Muscle of arm (tissue), 12 donors: ENCODE measurements around the gene CDON. TPM values are rescaled to one million over a fixed set of nuclear protein-coding genes. Genes with fewer than 3 reads are reported as not detected.

Source experiments
- DNase-seq: peaks from one replicate; pipeline ENCODE4 v3.0.0-alpha.2; 2013
- polyA plus RNA-seq, 12 donors: library from polyadenylated mRNA; unstranded; fragments of 120-200 nt; gene quantifications; one replicate each; pipeline ENCODE4 v1.2.1, GENCODE V29; 2013; ENCODE audit not compliant: insufficient read length in 12 of 12

Gene CDON
- polyA plus RNA-seq, 12 donors, result 12.4 to 74.0 (median 27.3) TPM; not detected in 1

DNA sequence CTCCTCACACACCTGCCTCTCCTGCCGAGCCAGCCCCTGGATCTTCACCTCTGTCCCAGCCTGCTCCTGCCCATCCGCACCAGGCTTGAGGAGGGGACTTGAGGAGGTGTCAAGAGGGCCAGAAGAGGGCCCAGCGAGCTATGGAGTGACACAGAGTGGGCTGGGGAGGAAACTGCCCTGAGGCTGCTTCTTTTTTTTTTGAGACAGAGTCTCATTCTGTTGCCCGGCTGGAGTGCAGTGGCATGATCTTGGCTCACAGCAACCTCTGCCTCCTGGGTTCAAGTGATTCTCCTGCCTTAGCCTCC is 21.9 kb upstream of the CDON start:
- DNase-seq, result no peak

DNA sequence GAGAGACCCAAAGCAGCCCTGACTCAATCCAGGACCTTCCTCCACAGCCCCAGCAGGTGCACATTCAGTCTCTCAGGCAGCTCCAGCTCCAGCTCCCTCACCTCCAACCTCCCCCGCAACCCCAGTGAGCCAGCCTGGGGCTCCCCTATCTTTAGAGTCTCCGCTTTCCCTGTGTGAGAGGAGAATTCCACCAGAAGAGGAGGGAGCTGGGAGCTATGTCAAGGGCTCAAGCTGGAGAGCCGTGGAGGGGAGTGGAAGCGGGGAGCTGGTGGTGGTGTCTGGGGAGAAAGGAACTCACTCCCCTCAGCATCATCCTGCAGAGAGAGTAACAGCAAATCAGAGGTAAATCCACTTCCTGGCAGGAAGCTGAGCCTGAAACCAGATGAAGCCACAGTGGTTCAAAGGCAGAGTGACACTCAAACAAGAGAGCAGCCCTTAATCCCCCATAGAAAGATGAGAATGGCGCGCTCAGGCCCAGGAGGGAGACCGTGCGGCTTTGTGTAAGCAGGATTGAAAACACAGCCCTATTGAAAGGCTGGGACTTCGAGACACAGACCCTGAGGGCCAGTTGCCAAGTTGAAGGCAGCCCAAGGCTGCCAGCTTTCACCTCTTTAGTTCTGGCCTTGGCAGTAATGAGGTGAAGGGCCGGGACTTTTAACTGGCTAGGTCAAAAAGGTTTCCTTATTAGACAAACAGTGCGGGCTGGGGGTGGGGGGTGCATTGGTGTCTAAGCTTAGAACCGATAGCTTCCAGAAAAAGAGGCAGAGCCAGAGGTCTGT is 21.4 kb upstream of the CDON start:
- no peak for DNase-seq

DNA sequence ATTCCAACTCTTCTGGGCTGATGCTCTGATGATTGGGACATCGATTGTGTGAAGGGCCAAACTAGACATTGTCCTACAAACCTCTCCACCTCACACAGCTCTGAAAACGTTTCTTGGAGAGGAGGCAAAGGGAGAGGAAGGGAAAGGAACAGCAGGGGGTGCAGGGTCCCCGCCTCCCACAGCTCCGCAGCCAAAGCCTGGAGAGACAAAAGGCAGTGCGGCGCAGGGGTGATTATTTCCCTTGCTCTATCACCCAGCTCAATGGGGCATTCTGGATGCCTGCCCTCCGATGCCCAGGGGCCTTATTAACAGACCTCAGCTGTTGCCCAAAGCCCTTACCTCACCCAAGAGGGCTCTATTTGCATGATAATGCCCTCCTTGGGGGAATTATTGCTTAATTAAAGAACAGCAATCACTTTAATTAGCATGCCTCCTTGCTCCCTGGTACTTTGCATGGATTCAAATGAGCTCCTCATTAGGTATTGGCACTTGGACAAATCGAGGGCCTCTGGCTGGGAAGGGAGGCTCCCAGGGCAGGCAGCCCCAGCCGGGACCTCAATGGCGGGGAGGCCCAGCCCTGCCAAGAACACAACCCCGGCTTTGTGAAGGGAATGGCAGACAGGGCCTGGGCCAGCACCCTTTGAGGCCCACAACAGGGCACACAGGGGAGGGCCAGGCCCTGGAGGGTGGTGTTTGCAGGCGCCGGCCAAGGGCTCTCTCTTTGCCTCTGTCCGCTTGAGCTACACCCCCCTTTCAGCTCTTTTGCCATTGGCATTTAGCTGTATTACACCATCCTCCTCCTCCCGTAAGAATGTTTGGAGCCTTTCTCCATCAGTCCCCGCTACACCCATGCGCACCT is 19.8 kb upstream of the CDON start:
- no peak for DNase-seq

DNA sequence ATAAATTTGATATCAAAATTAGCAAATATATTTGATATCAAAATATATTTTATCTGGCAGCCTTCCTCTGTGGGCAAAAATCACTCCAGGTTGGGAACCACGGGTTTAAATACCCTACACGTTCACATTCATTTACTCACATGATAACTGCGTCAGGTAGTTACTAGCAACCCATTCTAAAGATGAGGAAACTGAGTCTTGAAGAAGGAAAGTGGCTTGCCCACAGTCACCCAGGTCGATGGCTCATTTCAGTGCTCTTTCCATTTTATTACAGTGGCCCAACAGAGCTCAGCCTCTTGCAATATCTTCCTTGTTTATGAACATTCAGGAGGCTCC is 19.2 kb upstream of the CDON start:
- no peak for DNase-seq

DNA sequence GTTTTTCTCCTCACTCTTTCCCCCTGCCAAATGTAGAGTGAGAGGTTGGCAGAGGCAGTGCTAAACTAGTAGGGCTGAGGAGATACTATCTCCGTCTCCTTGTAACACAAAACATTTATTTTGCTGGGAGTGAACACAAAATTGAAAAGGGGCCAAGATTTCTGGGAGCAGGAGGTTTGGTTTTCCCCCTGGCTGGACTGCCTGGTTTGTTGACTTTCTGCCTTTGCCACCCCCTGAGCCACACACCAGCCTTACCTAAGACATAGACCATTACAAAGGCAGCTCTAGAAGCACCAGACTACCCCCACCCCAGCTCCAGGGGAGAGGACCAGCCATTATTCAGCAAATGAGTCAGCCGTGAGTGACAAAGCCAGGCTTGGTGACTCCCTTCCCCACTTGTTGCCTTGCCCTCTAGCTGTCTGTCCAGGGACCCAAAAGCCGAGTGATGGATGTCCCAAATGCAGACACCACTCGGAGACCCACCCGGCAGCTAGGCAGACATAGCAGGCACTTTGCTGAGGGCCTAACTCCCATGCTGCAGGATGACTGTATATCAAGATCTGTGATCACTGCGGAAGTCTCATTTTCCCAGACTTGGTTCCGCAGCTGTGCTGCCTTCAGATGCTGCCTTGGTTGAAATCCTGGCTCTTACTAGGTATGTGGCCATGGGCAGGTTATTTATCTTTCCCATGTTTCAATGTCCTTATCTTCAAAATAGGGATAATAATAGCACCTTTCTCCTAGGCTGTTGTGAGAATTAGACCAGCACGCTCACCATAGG is 17.7 kb upstream of the CDON start:
- no peak for DNase-seq

DNA sequence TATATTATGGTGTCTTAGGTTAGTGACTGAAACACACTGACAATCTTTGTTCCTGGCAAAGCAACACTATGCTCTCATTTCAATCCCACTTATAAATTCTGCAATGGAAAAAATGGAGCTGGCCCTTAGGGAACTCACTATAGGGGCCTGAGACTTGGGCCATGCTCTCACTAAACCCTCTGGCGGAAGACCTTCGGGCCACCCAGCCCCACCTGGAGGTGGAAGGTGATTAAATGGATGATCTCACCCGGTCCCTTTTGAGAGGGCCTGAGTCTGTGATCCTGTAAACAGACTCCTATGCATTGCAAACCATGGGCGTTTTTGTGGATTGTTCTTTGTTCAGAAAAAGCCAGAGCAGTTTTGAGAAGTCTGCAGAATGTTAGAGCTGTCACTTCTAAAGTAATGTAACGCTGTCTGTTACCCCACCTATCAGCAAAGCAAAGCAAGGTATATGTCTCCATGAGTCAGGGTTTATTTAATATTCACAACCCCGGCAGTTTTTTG is 17.0 kb upstream of the CDON start:
- DNase-seq, result no peak

DNA sequence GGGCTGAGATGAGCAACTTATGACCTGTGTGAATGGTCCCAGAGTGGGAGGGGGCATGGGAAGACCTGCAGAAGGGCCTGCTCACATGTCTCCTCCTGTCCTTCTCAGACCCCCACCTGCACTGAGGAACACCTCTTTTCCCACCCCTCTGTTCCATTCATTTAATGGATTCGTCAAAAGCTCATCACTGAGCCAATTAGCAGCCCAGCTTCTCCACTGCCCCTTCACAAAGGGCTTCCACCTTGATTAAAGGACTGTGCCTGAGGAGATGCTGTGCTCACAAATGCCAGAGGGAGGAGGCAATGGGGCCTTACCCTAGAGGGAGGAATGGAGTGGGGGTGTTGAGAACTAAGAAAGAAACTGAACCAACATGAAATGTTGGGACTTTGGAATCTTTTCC is 14.0 kb upstream of the CDON start:
- DNase-seq, result no peak

DNA sequence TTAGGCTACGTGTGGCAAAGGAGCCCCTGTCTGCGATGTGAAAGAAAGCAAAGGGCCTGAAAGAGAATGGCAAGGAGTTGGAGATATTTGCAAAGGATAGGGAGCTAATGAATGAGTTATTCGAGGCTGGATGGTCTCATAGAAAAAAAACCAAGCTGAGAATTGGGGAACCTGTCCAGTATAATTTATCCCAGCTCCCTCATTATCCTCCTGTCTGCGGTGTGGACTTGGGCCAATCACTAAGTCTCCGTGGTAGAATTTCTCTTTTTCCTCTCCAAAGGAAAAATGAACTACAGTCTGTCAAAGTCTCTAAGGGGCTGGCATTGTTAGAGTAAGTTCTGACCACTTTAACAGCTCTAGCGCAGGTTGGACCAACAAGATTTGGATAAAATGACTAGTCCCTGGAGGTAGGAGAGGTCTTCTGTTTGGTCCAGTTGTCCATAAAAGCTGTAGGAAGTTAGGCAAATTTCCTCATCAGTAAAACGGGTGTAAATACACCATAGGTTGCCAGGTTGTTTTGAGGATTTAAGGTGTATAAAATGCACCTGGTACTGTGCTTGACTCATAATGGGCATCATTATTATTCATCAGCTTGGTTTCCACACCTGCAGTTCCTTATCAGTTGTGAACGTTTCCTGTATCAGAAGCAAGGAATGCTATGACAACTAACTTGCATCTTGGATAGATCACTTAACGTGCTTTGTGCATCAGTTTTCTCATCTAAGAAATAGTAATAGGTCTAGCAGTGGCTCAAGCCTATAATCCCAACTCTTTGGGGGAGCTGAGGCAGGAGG is 10.3 kb upstream of the CDON start:
- DNase-seq, result no peak

DNA sequence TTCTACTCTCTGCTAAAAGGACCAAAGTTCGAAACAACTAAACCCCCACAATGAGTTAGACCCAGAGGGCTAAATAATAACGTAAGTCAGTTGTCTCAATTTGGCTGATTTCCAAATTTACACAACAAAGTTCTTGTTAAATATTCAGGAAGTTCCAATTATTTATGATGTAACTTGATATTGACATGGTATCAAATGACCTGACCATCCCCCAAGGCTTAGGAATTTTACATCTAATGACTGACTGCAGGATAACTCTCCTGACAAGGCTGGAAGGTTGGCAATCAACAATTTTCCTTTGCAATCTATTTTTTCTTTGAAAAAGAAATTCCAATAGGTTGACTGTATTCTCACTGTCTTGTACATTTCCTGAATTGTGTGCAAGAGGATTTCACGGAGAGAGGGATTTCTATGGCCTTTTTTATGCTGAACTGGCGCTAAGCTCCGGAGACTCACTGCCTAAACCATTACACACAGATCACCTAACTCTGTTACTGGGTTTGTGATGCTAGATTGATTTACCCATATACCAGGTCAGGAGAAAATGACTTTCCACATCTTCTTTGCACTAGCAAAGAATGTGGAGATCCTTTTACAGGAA is 9.6 kb upstream of the CDON start:
- no peak for DNase-seq

DNA sequence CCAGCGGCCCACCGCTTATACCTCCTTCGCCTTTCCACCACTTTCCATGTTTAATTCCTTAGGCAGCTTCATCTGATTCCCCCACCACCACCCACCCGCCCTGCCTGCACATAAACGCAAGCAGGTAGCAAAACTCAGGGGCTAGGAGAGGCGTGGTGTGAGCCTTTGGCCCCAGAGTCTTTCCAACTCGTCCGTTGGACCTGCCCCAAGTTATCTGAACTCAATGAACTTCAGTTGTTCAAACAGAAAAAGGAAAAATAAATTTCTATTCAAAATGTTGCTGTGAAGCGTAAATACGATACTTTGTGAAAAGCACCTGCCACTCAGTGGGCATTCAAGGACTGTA is 814 bp upstream of the CDON start:
- DNase-seq, result no peak

DNA sequence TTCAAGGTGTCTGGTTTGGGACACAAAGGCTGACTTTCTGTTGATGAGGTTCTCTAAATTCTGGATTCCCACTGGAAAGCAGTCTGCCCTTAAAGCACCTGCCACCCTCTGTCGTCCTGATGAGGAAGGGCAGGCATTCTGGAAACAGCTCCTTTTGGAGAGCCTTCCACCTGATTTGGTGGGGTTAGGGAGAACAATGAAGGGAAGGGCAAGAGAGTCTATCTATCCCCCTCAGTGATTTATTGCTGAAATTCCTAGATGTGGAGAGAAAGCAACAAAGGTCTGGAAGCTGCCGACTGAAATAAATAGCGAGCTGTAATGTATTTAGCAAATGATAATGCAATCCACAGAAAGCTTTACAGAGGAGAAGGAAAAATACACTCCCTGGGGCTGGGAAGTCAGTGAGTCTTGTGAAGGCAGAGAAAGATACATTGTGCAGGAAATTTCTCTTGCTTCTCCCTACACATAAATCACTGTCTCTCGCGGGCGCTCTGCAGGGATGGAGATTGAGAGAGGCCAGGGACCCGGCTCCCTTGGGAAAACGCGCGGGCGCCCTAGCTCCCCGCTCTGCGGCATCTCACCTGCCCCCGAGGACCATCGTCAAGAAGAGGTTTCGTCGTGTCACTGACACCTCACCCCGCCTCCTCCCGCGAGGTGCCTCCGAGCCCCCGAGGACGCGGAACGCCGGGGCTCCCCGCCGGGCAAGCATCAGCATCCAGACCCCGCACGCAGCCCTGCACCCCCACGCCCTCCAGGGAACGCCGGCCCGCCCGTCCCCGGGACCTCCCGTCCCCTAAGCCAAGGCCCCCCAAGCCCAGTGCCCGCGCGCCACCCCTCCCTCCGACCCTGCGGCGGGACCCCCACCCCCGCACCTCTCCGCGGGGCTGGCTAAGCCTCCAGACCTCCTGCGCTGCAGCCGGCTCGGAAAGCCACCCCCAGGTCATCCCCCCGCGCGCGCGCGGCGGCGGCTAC is 673 bp downstream of the CDON start:
- DNase-seq, result peak; percentile 45

DNA sequence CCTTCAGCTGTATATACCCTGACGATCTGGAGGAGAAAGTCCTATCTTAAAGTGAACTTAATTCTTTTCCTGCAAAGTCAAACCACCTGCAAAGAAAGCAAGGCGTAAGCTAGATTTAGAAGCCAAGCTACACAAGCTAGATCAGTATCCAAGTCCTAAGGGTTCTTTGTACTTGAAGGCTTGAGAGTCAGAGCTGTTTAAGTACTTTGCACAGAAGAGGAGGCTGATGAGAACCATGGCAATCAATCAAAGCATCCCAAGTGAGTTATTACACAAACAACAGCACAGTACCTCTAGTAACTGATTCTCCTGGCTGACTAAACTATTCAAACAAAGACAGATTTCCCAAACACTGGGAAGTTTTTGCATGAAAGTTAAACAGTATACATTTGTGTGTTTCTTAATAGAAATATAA is 1.9 kb downstream of the CDON start:
- DNase-seq, result peak; percentile 64

DNA sequence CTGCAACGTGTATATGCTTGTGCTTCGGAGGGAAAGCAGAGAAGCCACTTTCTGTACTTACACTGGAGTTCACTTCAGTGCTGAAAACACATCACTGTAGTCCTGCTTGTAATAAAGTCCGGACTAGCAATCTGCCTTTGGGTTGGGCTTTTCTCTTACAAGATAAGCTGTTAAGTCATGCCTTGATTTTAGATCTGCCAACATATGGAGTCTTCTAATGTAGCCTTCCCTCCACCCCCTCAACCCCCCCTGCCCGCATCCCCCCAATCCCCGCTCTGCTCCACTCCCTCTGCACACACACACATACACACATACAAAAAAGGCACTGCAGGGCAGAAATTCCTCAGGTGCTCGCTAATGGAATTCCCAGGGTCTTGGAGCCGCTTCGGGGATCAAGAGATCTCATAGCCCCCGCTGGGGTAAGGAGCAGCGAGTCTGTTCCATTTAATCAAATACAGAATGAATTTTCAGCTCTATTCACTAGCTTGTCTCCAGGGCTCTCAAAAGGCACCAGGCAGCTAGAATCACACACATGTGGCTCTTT is 3.4 kb downstream of the CDON start:
- DNase-seq, result no peak

DNA sequence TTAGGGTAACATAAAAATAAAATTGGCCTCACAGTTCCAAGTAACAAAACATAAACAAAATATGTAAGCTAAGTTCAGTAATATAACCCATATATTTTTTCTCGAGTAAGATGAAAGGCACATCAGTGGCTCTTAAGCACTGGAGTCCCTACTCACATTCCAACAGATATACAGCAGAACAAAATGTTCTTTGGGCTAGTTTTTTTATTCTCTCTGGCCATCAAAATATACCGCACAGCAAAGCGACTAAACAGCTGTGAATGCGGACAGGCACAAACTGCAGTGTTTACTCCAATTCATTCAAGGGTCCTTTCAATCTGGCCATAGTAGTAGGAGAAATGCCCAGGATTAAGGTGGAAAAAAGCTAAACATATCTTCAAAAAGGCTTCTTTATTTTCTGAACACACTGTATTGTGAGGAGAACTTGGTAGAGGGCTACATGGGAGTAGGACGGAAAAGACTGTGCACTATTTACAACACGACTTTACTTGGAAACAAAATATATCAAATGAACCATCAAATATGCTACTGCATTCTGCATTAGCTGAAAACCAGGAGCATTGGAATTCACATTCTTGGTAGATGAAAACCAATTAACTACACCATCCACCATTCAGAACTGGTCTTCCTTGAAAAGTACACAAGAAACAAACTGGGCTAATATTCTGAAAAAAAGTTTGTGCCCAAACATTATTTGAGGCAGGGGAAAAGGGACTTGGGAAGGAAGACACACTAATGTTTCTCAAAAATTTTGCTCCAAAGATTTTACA is 4.4 kb downstream of the CDON start:
- DNase-seq, result no peak

DNA sequence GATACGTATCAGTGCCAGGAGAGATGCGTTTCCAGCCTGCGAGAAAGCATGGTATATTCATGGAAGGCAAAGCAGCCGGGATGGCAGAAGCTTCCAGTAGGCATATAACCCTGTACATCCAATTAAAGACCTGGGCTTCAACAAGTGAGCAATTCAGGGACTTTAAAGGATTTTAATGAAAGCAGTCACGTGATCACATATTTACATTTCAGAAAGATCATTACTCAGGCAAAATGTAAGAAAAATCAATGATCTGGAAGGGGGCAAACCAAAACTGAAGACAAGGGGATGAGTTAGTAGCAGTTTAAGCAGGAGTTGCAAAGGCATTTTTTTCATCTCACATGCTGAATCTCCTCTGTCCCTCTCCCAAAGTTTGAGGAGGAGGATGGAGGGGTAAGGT is 7.8 kb downstream of the CDON start:
- no peak for DNase-seq

DNA sequence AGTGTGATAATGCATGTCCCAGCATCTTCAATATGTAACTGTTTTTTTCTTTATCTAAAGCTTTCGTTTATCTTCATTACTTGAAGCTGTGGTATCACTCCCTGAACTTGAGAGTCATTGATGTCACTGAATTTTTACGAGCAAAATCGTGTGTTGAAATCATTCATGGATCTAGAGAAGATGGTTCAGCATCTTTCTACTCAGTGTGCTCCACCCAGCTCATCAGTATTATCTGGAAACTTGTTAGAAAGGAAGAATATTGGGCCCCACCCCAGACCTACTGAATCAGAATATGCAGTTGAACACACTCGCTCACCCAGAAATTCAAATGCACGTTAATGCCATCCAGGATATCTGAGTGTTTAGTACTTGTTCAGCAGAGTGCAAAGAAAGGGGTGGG is 8.3 kb downstream of the CDON start:
- DNase-seq, result no peak

DNA sequence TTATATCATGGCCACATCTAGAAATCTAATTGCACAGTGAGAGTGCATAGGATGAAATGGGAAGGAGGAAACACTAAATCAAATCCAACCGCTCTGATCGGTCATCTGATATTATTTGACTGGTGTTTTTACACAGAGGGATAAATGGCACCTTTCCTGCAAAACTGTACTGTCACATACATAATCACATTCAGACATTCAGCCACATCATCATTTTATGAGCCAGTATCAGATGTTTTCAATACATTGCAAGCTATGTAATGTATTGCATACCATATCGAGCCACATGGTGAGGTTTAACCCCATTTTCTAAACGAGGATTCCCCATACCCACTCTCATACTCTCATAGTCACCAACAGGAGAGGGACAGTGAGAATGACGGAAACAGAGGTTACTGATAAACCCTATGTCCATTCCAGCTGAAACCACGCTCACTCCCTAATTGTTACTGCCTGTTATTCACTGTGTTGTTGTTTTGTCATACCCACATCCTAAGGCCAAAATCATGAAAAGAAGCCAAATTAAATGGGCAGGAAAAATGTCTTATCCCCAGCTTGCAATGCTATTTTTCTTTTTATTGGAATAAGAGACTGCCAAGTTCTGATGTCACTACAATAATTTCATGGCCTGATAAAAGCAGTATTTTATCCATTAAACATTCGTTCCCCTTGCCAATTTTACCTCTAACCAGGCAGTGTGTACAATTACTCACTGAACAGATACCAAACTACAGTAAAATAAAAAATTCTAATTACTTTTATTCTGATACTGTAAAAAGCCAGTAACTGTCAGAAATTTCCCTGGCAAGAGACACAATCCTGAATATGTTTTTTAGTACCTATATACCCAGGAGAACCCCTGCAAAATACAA is 9.0 kb downstream of the CDON start:
- DNase-seq, result no peak

DNA sequence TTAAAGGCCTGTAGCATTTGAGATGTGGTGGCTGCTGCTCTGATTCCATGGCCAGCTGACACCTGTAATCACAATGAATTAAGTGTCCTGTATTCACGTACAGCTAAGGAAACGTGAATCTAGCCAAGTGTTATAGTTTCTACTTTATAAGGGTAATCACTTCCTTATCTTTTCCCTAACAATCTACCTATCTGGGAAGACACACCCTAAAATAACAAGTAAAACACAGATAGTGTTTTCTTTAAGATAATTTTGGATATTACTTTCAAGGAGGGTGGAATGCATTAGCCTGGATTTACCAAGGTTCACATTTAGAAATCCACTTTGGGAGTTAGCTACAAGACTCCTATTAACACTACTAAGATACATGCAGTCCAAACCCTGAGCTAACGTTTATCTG is 11.5 kb downstream of the CDON start:
- no peak for DNase-seq
